IPS-NIHi7 (cell line): Measurements from ENCODE around the gene OBI1.
"Not testable (repeated sequence)": the region's sequence is repeated elsewhere in the genome, so short reads cannot be mapped to it uniquely, and the experiment has no call there.

Source experiments
- DNase-seq: peaks from one replicate; pipeline ENCODE4 v3.0.0; 2012; ENCODE audit warnings: mixed read lengths; ENCODE audit errors: extremely low spot score

OBI1 gene

GRCh38 chr13:78649997-78650716 is 8.8 kb downstream of the OBI1 start:
- no peak for DNase-seq

GRCh38 chr13:78647109-78647678 is 11.8 kb downstream of the OBI1 start:
- DNase-seq = not testable (repeated sequence)

GRCh38 chr13:78638216-78638615 is 20.7 kb downstream of the OBI1 start:
- DNase-seq = no peak

GRCh38 chr13:78636495-78636894 is 22.5 kb downstream of the OBI1 start:
- DNase-seq = no peak

GRCh38 chr13:78632996-78633395 is 26.0 kb downstream of the OBI1 start:
- no peak for DNase-seq

- no peak for DNase-seq
Measured at GRCh38 chr13:78631077-78631476, 27.9 kb downstream of the OBI1 start.

- no peak for DNase-seq
Measured at GRCh38 chr13:78630511-78630910, 28.4 kb downstream of the OBI1 start.

- DNase-seq = no peak
Measured at GRCh38 chr13:78625384-78625783, 33.6 kb downstream of the OBI1 start.

GRCh38 chr13:78623132-78623531 is 35.8 kb downstream of the OBI1 start:
- DNase-seq = no peak

GRCh38 chr13:78620936-78621470 is 38.0 kb downstream of the OBI1 start:
- DNase-seq = no peak

GRCh38 chr13:78618411-78618810 is 40.5 kb downstream of the OBI1 start:
- no peak for DNase-seq

GRCh38 chr13:78611040-78611439 is 47.9 kb downstream of the OBI1 start:
- no peak for DNase-seq

GRCh38 chr13:78610381-78610883 is 48.5 kb downstream of the OBI1 start:
- DNase-seq = no peak

GRCh38 chr13:78609464-78610205 is 49.3 kb downstream of the OBI1 start:
- peak; percentile 67 for DNase-seq

- peak; percentile 22 for DNase-seq
Measured at GRCh38 chr13:78608688-78609463, 50.1 kb downstream of the OBI1 start.

- DNase-seq = no peak
Measured at GRCh38 chr13:78608252-78608687, 50.7 kb downstream of the OBI1 start.

- DNase-seq = peak; percentile 63
Measured at GRCh38 chr13:78607409-78608251, 51.3 kb downstream of the OBI1 start.

- no peak for DNase-seq
Measured at GRCh38 chr13:78606471-78607408, 52.2 kb downstream of the OBI1 start.

- peak; percentile 43 for DNase-seq
Measured at GRCh38 chr13:78604782-78605611, 54.0 kb downstream of the OBI1 start.
